Endothelial cell of umbilical vein (primary cell): ENCODE data around the gene ZDHHC14. TPM values are rescaled to one million over a fixed set of nuclear protein-coding genes. Genes with fewer than 3 reads are reported as not detected.

Experiments
- BruUV-seq: library from RNA; stranded (reverse); fragments of 400-500 nt; replicated peaks from 2 replicates; lab custom pipeline; 2021; lab: Mats Ljungman, UMichigan
- CTCF ChIA-PET: fragments of 300-600, 350-600 bp; sonication (Branson Sonifier 250); formaldehyde crosslinking; loops from one replicate; lab custom pipeline; 2021; ENCODE audit warnings: antibody characterized with exemption, inconsistent platforms; lab: Charles Lee
- POLR2A ChIA-PET: fragments of 300-600, 350-600 bp; sonication (Branson Sonifier 250); formaldehyde crosslinking; loops from one replicate; lab custom pipeline; 2021; ENCODE audit warnings: antibody characterized with exemption, inconsistent platforms; lab: Charles Lee
- DNase-seq: peaks from one replicate; pipeline ENCODE4 v3.0.0-alpha.2; 2011; ENCODE audit warnings: low read depth, low spot score
- FAIRE-seq: peaks from 2 replicates; lab custom pipeline; 2011; peaks lifted over from hg19 to GRCh38; lab: Jason Lieb, UNC
- H2AFZ ChIP-seq: 2 replicates; pipeline ENCODE4 v1.6.0; 2012; ENCODE audit warnings: low read depth, low read length, control low read depth, inconsistent platforms
- H3K27ac ChIP-seq: 2 replicates; pipeline ENCODE4 v1.5.1; 2011; ENCODE audit warnings: low read depth, mild to moderate bottlenecking, control low read depth, low read length, moderate library complexity; ENCODE audit not compliant: insufficient read depth
- H3K27me3 ChIP-seq, 2 experiments: 2 replicates each; pipeline versions ENCODE4 v1.6.0 to v1.6.1; 2011; ENCODE audit warnings: low read length in 2 of 2, mixed read lengths in 1 of 2; ENCODE audit not compliant: control insufficient read depth in 2 of 2, insufficient read depth in 2 of 2
- H3K36me3 ChIP-seq, 2 experiments: 2 replicates in 1 of 2; 3 replicates in 1 of 2; pipeline ENCODE4 v1.5.1; 2011; ENCODE audit warnings: low read length in 2 of 2, mild to moderate bottlenecking in 1 of 2, moderate library complexity in 1 of 2; ENCODE audit not compliant: control insufficient read depth in 2 of 2, insufficient read depth in 2 of 2; ENCODE audit errors: extremely low read depth in 1 of 2
- H3K4me1 ChIP-seq: 3 replicates; pipeline ENCODE4 v1.5.1; 2011; ENCODE audit warnings: mild to moderate bottlenecking, low read length; ENCODE audit not compliant: control insufficient read depth, insufficient read depth; ENCODE audit errors: extremely low read depth
- H3K4me2 ChIP-seq: 2 replicates; pipeline ENCODE4 v1.6.1; 2011; ENCODE audit warnings: low read length, control low read depth, mixed read lengths; ENCODE audit not compliant: insufficient read depth
- H3K4me3 ChIP-seq, 3 experiments: fragments of 200-600 bp in 1 of 3; sonication (generic), shearing (Covaris generic) in 1 of 3; replicated peaks in 1 of 3; 2 replicates each; pipeline ENCODE4 v1.5.1; 2011 to 2016; ENCODE audit warnings: control low read depth in 3 of 3, low read length in 3 of 3, mild to moderate bottlenecking in 2 of 3, inconsistent platforms in 1 of 3, low read depth in 1 of 3, moderate library complexity in 1 of 3; ENCODE audit not compliant: insufficient read depth in 1 of 3
- H3K79me2 ChIP-seq: 2 replicates; pipeline ENCODE4 v1.6.0; 2012; ENCODE audit warnings: low read length, inconsistent platforms; ENCODE audit not compliant: control insufficient read depth, insufficient read depth
- H3K9ac ChIP-seq: replicated peaks from 2 replicates; pipeline ENCODE3; 2011; ENCODE audit warnings: low read length, control low read depth; ENCODE audit not compliant: insufficient read depth; ENCODE audit errors: extremely low read depth
- H3K9me1 ChIP-seq: replicated peaks from 3 replicates; pipeline ENCODE4 v1.6.0; 2011; ENCODE audit warnings: mild to moderate bottlenecking, low read length; ENCODE audit not compliant: control insufficient read depth, insufficient read depth; ENCODE audit errors: extremely low read depth
- H3K9me3 ChIP-seq: replicated peaks from 2 replicates; pipeline ENCODE4 v1.5.1; 2012; ENCODE audit warnings: low read length, inconsistent platforms; ENCODE audit not compliant: control insufficient read depth, insufficient read depth
- H4K20me1 ChIP-seq: replicated peaks from 2 replicates; pipeline ENCODE3; 2011; ENCODE audit warnings: mild to moderate bottlenecking, low read length; ENCODE audit not compliant: control insufficient read depth, insufficient read depth; ENCODE audit errors: extremely low read depth
- CTCF ChIP-seq, 2 donors: IDR thresholded peaks; 1 replicate in 1 of 2; 2 replicates in 1 of 2; pipeline ENCODE4 v1.5.1; 2011; ENCODE audit warnings: low read length in 2 of 2, mild to moderate bottlenecking in 2 of 2, moderate library complexity in 2 of 2, control low read depth in 1 of 2, inconsistent platforms in 1 of 2, low read depth in 1 of 2; ENCODE audit not compliant: insufficient read depth in 1 of 2; ENCODE audit errors: extremely low read depth in 1 of 2
- EZH2 ChIP-seq: IDR thresholded peaks from 2 replicates; pipeline ENCODE4 v1.6.1; 2012; ENCODE audit warnings: borderline replicate concordance, low read depth, mild to moderate bottlenecking, moderate library complexity, low read length, inconsistent platforms; ENCODE audit not compliant: severe bottlenecking
- FOS ChIP-seq: IDR thresholded peaks from 2 replicates; pipeline ENCODE4 v1.6.1; 2011; ENCODE audit warnings: mild to moderate bottlenecking, low read length, moderate library complexity, borderline replicate concordance; ENCODE audit not compliant: insufficient read depth
- GATA2 ChIP-seq: IDR thresholded peaks from 2 replicates; pipeline ENCODE4 v1.7.0; 2011; ENCODE audit warnings: low read depth, mild to moderate bottlenecking, moderate library complexity, mixed read lengths, low read length; ENCODE audit not compliant: insufficient read length, insufficient read depth
- JUN ChIP-seq: IDR thresholded peaks from 2 replicates; pipeline ENCODE4 v1.6.1; 2011; ENCODE audit warnings: borderline replicate concordance, low read depth; ENCODE audit not compliant: insufficient read length, insufficient read depth
- MAX ChIP-seq: IDR thresholded peaks from 2 replicates; pipeline ENCODE4 v1.6.1; 2011; ENCODE audit not compliant: insufficient read depth, insufficient read length
- MYC ChIP-seq: IDR thresholded peaks from one replicate; pipeline ENCODE4 v1.6.1; 2011; ENCODE audit warnings: mild to moderate bottlenecking, low read depth, low read length
- POLR2A ChIP-seq: IDR thresholded peaks from 2 replicates; pipeline ENCODE4 v1.6.1; 2012; ENCODE audit warnings: low read depth, mild to moderate bottlenecking, control low read depth, low read length
- POLR2AphosphoS5 ChIP-seq: IDR thresholded peaks from 2 replicates; pipeline ENCODE4 v1.6.1; 2012; ENCODE audit warnings: low read depth, mild to moderate bottlenecking, control low read depth, low read length, moderate library complexity; ENCODE audit not compliant: insufficient read depth
- dilution Hi-C: fragments of 300-500 bp; cut with MboI; formaldehyde crosslinking; loops from one replicate; pipeline ENCODE4 v1.15.0; 2019; ENCODE audit warnings: low sequenced_read_pairs; ENCODE audit not compliant: extremely low pct_ligation_motif_present
- intact Hi-C: fragments of 100-400 bp; cut with micrococcal nuclease; formaldehyde crosslinking; loops from one replicate; pipeline ENCODE4 v1.10.0; 2022
- polyA plus RNA-seq, 4 experiments: library from polyadenylated mRNA; depleted of rRNA in 3 of 4; stranded (reverse) in 3 of 4; unstranded in 1 of 4; fragments of >200 nt; gene quantifications; 2 replicates each; pipeline versions ENCODE4 v1.2.1 to v1.2.3, GENCODE V29; 2011 to 2012; ENCODE audit warnings: missing spikeins in 1 of 4
- total RNA-seq: library from RNA; stranded (reverse); gene quantifications from 2 replicates; pipeline ENCODE4 v1.2.3, GENCODE V29; 2021

ZDHHC14 gene
- total and polyA plus RNA-seq, 2 donors (not counting 3 experiments of a cell fraction or from before 2014, with no cell fraction given), result 23.0 to 25.6 TPM

- H3K36me3 ChIP-seq, result no peaks in the 10 kb centered on the region
- no peak for DNase-seq
- no peak overlapping the region for H3K9ac ChIP-seq
- no peaks in the 10 kb centered on the region for H3K79me2 ChIP-seq
- peaks cover 8 to 11% of the 10 kb centered on the region in 2 experiments for H3K27me3 ChIP-seq
- H3K9me1 ChIP-seq, result no peaks in the 10 kb centered on the region
- TF ChIP-seq GATA2, result no peak
- TF ChIP-seq POLR2AphosphoS5, result no peak
- TF ChIP-seq MAX, result no peak
- no peak for TF ChIP-seq JUN
- no peak for TF ChIP-seq POLR2A
- no peak for TF ChIP-seq EZH2
- TF ChIP-seq MYC, result no peak
- TF ChIP-seq FOS, result no peak
- no peak for TF ChIP-seq CTCF (IDR thresholded peaks at IDR 0.05; ENCODE audit: extremely low read depth in 1 of 2, insufficient read depth in 1 of 2, low read depth in 1 of 2, low read length in 2 of 2)
- no TSS peak for BruUV-seq
- no peak overlapping the region for H3K27ac ChIP-seq
- no peaks in the 10 kb centered on the region for H3K9me3 ChIP-seq
- ChIA-PET POLR2A (no interaction called here), CTCF (interaction anchor here (0.7 kb wide), 1 partner anchor 22 kb away, joined by 3 read pairs; no protein-coding TSS in a partner anchor)
- H3K4me2 ChIP-seq, result no peak overlapping the region
- H2AFZ ChIP-seq, result no peak overlapping the region
- intact Hi-C loops, result no loop called here
- no peak overlapping the region for H3K4me3 ChIP-seq
- no peaks in the 10 kb centered on the region for H4K20me1 ChIP-seq
- dilution Hi-C loops, result no loop called here
- peaks cover 3% of the 10 kb centered on the region for H3K4me1 ChIP-seq
- FAIRE-seq, result no peak
Measured at GRCh38 chr6:157689875-157690274, 308.9 kb downstream of the ZDHHC14 start.
